Stimulated activated CD4-positive, alpha-beta T cell treated with anti-CD3 and anti-CD28 coated beads, Interleukin-15, amount 100 ng/mL, for 1 hour (primary cell): Measurements from ENCODE around the gene SPINK8.
"Not testable (repeated sequence)": the region's sequence is repeated elsewhere in the genome, so short reads cannot be mapped to it uniquely, and the experiment has no call there.

Experiments
- DNase-seq, 2 donors: peaks; one replicate each; pipeline ENCODE4 v3.0.0-alpha.2; 2020; ENCODE audit warnings: low read depth in 1 of 2, low spot score in 1 of 2

The SPINK8 gene

DNA sequence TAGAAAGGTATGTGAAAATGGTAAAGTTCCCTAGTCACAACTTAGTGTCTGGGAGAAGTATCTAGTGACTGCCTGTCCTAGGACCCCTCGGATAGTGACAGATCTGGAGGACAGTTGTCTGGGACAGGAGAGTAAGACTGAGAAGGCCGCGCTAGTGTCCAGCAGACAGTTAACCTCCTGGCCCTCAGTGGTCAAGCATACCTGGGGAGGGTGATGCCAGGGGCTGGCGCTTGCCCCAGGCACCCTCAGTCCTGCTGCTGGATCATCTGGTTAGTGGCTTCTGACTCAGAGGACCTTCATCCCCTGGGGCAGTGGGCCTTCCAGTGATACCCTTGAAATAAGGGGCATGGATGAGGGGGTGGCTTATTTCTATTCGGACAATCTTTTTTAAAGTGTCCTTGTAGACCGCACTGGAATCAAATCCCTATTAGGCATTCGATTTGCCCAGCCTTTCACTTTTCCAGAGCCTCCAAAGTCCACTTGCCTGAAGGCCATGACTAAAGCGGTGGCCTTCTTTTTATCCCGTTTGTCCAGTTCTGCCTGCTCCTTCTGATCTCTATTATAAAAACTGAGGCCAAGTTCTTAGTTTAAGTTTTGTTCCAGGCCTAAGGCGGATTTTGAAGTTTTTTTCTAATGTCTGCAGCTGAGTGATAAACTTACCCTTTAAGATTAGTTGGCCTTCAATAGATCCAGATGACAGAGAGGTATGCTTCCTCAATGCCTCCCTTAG lies 1.6 kb downstream of the SPINK8 start:
- DNase-seq: not testable (repeated sequence)

DNA sequence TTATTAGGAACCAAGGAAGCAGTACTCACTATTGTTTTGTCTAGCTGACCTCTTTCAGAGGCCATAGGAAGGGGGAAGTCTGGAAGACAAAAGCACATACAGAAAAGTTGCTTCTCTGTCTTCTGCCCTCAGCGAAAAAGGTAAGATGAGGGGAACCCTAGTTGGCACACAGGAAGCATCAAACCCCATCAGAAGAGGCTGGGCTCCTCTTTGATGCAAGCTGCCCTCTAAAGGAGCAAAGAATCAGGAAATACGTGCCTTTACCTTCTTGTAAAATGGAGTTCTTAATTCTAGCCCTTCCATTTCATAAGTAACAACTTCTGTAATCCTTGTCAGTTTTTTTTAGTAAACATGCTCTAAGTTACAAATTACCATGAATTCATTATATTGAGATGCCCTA lies 12.5 kb downstream of the SPINK8 start:
- no peak for DNase-seq

GRCh38 chr3:48318713-48319468 lies 14.6 kb downstream of the SPINK8 start:
- DNase-seq: no peak

DNA sequence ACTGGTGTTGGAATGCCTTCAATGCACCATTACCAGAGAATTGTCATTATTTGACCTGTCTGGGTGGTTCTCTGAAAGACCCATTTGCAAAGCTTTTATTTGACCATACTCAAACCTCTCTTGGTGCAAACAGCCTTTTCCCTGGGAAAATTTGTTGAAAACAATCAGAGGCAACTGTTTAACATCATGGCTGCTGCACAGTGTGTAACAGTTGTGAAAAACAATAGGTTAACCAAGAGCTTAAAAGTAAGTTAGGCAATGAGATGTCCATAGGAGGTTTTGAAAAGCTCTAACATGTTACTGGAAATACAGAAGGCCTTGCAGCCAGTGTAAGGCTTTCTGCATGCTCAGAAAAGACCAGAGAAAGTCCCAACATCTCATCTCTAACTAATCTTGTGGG lies 18.9 kb downstream of the SPINK8 start:
- DNase-seq: no peak

- no peak for DNase-seq
Measured at GRCh38 chr3:48306860-48307530, 26.5 kb downstream of the SPINK8 start.

- DNase-seq: no peak
Measured at GRCh38 chr3:48306290-48306689, 27.2 kb downstream of the SPINK8 start.

- no peak for DNase-seq
Measured at GRCh38 chr3:48305396-48305795, 28.1 kb downstream of the SPINK8 start.

DNA sequence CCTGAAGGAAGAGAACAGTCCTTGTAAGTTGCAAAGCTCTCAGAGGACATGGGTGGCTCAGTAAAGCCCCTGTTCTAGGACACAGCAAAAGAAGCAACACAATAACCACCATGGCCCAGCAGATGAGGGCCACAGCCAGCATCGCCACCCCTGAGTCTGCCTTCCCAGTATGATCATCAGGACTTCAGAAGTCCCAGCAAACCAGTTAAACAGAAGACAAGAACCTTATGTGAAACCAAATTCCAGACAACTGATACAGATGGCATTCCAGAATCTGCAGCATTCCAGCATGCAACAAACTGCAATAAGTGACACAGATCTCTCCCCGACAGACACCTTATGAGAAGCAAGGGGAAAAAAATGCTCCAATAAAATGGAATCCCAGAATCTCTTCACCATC lies 30.4 kb downstream of the SPINK8 start:
- DNase-seq: no peak

- DNase-seq: no peak
Measured at GRCh38 chr3:48301800-48302166, 31.7 kb downstream of the SPINK8 start.

DNA sequence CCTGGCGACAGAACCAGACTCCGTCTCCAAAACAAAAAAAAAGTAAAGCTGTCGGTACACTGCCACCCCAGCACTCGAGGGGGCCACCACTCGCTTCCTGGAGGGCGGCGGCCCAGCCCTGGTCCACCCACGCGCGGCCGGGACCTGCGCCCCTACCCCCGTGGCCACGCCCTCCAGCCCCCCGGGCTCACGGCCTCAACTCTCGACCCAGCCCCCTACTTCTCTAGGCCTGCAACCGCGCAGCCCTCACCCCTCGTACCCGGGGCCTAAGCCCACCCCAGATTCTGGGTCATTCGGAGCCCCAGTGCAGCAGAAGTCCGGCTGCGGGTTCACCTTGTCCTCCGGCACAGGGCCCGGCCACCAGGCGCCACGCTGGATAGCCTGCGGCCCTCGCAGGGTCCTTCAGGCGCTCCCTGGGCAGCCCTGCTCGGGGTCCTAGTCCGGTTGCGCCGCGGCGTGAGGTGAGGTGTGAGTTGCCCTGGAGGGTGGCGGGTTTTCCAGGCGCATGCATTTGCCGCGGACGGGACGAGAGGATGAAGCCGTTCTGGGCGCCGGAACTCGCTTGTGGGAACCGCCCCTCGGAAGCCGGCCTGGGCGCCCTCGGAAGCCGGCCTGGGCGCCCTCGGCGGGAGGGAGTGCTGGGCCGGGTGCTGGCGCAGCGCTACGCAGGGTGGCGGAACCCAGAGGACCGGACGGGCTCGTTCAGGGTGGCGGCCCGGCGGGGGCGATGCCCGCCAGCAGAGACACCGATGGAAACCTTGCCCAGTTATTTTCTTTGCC lies 32.3 kb downstream of the SPINK8 start, which contains the start of gene NME6:
Gene NME6 (minus strand): TSS at position 348 of the 780 bp plus-strand sequence.
- peak; percentile 87 to 92 for DNase-seq

DNA sequence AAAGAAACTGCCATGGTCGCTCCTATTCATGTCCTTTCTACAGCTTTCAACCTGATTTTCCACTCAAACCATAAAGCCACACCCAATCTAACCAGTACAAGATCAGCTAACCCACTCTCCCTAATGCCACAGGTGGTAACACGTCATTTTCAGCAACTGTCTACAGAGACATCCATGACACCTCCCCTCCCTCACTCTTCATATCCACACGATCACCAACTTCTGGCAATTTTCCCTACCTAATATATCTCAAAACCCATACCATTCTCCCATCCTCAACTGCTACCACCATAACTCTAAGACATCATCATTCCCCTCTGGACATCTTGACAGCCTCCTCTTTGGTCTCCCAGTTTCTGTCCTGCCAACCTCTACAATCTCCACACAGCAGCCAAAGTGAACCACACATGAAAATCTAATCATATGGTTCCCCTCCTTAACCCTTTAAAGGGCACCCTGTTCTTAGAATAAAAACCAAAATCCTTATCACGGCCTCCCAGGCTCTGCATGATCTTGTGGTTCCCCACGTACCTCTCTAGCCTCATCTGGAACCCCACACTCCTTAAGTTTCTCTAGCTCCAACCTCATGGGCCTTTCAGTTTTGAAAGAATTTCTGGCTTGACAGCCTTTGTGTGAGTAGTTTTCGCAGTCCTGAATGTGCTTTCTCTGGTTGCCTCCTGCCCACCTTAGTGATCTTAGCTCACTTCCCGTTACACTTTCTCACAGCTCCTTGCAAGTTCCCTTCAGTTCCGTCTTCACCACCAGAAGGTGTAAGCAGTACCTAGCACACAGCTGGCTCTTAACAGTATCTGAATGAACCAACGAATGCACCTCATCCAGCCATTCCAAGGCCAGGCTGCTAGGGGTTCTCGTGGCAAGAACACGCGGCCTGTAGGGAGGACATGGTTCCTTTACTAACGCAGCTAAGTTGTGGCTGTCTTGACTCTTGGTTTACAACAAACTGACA lies 33.4 kb downstream of the SPINK8 start:
- DNase-seq: peak in 1 of 2 donors; percentile 2

- DNase-seq: no peak
Measured at GRCh38 chr3:48297111-48297810, 36.2 kb downstream of the SPINK8 start.

GRCh38 chr3:48296699-48297098 lies 36.8 kb downstream of the SPINK8 start:
- no peak for DNase-seq

DNA sequence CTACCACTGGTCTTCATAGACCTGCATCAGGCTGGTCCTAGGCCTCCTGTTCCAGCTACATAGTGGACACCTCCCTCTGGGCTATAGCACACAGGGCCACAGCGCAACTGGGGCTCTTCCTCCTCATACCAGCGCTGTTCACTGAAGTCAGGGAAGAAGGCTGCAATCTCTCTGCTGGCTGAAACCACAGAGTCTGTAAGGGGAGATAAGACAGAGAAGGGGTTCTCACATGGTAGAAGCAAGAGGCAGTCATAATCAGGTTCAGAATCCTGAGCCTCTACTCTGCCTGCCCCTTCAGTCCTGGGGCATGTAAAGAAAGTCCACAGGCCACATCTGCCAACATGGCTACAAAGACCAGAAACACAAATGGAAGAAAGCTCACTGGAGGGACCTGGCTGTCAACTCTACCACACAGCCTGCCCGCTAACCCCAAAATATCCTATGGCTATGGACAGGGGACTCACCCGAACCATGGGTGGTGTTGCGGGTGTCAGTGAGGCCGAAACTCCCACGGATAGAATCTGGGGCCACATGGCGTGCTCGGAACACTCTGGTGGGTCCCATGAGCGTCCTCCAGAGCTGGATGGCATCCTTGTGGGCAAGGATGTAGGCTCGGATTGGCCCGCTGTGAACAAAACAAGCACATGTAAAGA lies 38.7 kb downstream of the SPINK8 start:
- DNase-seq: no peak

GRCh38 chr3:48289659-48290058 lies 43.8 kb downstream of the SPINK8 start:
- no peak for DNase-seq

- no peak for DNase-seq
Measured at GRCh38 chr3:48287034-48287433, 46.4 kb downstream of the SPINK8 start.

DNA sequence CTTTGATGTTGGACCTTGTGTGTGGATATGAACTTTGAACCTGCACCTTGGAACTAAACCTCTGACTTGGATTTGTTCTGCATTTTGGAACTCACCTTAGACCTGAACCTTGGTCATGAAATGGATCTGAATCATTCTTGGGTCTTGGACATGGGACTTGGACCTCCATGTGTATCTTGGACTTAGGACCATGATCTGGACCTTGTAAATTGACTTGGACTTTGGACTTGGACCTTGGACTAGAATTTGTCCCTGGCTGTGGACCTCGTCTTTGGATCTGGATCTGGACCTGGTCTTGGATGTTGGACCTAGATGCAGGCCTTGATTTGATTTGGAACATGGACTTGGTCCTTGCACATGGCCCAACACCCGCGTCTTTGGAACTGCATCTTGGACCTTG lies 47.2 kb downstream of the SPINK8 start:
- DNase-seq: no peak

GRCh38 chr3:48285675-48286074 lies 47.8 kb downstream of the SPINK8 start:
- DNase-seq: no peak

- no peak for DNase-seq
Measured at GRCh38 chr3:48285132-48285531, 48.3 kb downstream of the SPINK8 start.
